GM08714 (cell line): ENCODE measurements around the gene FAR2.

Experiments
- H3K4me3 ChIP-seq: fragments of 200-500 bp; sonication (Bioruptor generic); 2 replicates; pipeline ENCODE4 v1.5.1; 2014; ENCODE audit warnings: mild to moderate bottlenecking, low read length, inconsistent platforms
- ZNF274 ChIP-seq: IDR thresholded peaks from 2 replicates; pipeline ENCODE4 v1.6.1; 2012; ENCODE audit warnings: mild to moderate bottlenecking, low read depth, low read length

The FAR2 gene

DNA sequence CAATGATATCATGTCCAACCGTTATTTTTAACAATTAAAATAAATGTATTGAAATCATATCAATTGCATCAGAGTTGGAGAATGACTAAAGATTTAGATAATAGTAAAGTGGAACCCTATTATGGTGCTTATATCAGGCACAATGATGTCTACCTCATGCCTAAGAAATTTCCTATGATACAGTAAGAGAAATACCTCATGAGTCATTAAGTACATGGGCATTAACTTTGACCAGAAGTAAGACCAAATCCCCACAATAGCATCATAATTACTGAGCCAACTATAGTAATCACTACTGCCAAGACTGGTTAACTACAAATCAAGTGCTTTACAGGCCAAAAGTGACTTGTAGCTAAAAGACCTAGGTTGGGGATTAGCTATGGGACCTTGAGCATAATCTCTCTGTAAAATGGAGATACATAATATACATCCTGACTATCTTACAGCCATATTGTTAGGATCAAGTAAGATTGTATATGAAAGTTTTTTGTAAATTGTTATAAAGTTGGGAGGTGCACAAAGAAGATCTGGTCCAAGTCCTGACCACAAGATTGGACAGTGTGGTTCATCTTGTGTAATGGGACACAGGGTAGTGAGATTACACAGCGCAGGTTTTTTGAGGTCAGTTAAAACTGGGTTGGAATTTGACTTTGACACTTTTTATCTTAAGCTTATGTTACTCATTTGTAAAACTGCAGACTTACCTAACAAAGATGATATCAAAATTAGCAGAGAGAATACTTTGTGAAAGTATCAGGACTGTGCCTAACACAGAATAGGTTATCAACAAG, 171.4 kb downstream of the FAR2 start:
- TF ChIP-seq ZNF274: no peak
- H3K4me3 ChIP-seq: no peak overlapping the region

DNA sequence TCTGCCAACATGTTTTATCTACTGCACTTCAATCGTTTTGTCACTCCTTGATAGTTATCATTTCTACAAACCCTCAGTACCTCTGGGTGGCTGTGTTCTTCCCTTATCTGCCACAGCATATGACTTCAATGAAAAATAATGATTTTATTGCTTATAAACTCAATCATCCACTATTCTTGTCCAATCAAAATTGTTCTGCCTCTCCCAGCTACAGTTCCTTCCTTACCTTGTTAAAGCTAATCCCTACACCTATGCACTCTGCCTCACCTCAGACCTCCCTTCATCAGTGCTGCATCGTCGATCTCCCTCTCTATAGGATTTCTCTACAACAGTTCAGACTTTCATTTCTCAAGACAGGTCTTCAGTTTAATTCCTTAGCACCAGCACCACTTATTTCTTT, 173.1 kb downstream of the FAR2 start:
- H3K4me3 ChIP-seq: no peak overlapping the region
- TF ChIP-seq ZNF274: no peak

DNA sequence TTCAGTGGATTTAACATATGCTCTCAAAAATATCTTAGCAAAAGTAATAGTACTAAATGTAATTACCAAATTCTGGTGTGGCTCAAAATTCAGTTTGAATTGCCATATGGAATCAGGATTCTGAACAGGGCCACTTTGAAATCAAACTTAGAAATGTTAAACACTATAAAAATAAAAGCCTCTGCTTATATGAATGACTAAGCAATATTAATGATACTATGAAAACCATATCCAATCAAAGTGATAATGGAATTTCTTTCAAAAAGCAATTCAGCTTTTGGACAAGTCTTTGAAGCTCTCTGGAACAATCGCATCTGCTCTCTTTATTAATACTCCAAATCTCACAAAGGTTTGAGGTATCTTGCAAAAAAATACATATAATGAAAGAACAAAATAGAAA, 180.3 kb downstream of the FAR2 start:
- H3K4me3 ChIP-seq: no peak overlapping the region
- no peak for TF ChIP-seq ZNF274

DNA sequence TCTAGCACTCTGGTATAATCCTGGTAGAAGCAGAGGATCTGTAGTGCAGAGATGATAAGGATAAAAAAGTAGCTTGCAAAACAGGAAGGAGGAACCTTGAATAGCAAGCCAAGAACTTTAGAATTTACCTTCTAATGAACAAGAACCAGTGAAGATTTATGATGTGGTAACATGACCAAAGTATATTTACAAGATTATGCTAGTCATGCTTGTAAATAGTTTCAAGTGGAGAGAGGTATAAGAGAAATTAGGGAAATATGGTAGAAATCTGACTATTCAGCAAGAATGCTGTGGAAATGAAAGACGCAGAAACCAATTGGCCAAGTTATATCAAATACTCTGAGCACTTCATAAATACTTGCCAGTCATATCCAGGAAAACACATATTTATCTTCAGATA, 184.1 kb downstream of the FAR2 start:
- no peak overlapping the region for H3K4me3 ChIP-seq
- TF ChIP-seq ZNF274: no peak

DNA sequence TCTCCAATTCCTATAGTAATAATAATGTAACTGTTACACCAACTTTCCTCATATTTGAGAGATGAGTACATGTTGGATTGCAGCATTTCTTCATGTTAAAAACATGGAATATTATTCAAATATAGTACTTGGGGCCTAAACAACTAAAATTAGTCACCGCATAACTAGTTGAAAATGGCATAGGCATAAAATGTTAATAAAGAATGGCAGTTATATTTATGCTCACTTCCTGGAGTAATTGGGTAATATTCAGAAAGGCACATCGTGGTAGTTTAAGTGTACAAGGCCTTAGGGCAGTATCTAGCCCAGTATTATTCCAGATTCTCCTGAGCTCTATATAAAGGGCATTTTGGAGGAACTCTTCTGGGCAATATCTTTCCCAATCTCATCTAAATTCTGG, 185.9 kb downstream of the FAR2 start:
- H3K4me3 ChIP-seq: no peak overlapping the region
- TF ChIP-seq ZNF274: no peak

DNA sequence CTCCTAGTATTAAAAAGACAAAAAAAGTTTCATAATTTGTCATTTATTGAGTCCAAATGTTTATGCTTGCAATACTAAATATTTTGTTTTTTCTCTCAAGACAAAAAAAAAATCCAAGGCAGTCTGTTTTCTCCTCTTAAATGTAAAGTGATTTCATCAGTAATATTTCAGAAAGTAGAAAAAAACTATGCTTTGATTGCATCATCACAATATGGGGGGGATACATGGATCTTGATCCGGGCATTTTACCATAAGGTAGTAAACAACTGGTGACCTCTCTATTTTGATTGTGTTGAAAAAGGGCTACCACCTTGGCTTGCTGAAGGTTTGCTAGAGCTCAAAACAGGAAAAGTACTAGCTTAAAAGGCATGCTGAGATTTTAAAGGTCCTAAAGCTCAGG, 188.2 kb downstream of the FAR2 start:
- TF ChIP-seq ZNF274: no peak
- no peak overlapping the region for H3K4me3 ChIP-seq

DNA sequence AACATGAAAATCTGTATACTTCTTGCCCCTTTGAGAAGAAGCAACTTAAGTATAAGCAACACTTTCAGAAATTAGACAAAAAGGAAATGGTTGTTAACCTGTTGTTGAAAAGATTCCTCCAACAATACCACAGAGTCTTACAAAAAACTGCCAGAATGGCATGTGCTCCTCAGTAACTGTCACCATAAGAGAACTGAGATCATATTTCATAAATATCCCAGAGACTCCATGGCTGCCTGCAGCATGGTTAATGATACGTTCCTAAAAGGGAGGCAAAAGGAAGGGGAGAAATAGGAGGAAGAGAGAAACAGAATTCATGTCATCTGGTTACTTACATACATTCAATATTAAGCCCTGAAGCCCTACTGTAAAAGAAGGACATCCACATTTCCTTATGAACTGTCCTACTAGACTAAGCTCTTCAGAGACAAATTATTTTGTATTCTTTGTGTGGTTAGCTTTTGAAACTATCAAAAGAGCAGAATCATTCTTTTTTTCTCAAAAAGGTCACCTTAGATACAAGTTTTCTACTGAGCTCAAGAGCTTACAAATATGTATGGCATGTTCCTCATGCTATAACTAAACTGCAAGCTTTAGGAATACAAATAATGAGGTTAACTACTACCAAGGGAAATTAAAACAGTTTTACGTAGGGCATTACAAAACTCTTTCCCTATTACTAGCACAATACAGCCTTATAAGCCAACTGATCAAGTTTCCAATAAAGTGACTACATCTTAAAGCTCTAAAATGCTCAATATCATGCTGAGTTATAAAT, 194.1 kb downstream of the FAR2 start:
- no peak for TF ChIP-seq ZNF274
- no peak overlapping the region for H3K4me3 ChIP-seq

DNA sequence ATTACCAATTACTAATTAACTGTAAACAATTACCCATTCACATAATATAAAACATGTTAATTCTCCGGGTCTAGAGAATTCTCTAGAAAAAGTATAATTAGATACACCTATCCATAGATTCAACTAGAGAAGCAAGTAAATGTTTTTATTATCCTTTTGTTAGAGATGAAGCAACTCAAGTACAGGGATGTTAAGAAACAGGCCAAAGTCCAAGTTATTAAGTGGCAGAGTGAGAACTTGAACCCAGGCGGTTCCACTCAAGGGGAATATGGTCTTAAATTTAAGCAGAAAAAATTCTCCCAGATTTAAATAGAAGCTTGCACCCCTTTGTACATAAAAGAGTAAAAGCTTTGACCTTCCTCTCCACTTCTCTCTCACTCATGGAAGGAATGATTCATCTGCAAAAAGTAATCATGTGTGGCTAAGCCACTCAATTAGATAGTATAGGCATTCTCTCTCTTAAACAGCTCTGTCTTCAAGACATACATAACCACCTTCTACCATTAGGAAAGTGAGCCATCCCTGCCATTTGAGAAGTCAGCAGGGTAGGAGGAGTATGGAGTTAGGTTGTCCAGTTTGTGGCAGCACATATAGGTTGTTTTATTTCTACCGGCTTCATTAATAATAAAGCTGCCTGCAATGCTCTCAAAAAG, 197.8 kb downstream of the FAR2 start:
- no peak for TF ChIP-seq ZNF274
- H3K4me3 ChIP-seq: no peak overlapping the region

DNA sequence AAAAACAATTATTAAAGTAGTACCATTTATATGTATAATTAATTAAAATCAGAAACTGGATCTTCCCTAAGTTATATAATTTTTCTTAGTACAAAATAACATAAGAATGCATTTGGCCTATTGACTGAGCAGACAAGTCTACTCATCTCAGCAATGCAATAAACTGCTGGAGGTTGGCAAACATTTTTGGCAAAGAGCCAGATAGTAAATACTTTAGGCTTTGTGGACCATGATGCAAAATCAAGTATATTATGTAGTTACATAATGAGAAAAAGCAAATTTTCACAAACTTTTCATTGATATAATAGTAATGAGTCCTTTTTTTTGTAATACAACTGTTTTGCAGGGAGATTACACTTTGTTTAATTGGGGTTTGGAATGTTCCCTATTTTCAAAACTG, 201.0 kb downstream of the FAR2 start:
- no peak for TF ChIP-seq ZNF274
- no peak overlapping the region for H3K4me3 ChIP-seq

DNA sequence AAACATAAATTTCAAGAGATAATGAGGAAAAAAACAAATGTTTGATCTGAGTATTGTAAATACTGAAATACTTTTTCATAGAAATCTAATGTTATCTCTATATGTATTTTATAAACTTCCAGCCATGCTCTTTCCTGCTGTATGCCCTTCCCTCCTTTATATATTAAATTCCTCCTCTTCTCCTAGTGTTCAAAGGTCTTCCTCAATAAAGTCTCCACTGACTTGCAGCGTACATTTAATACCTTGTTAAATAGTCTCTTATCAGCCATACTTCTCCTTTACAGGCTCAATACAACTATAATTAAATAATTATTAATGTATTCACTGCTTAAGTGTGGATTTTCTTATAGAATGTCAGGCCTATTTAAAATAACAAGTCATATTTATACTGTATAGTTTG, 205.9 kb downstream of the FAR2 start:
- H3K4me3 ChIP-seq: no peak overlapping the region
- no peak for TF ChIP-seq ZNF274

DNA sequence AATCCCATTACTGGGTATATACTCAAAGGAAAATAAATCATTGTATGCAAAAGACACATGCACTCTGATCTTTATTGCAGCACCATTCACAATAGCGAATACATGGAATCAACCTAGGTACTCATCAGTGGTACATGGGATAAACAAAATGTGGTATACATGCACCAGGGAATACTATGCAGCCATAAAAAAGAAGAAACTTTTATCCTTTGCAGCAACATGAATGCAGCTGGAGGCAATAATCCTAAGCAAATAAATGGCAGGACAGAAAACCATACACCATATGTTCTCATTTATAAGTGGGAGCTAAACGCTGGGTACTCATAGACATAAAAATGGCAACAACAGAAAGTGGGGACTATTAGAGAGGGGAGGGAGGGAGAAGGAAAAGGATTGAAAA, 216.0 kb downstream of the FAR2 start:
- no peak for TF ChIP-seq ZNF274
- H3K4me3 ChIP-seq: no peak overlapping the region

DNA sequence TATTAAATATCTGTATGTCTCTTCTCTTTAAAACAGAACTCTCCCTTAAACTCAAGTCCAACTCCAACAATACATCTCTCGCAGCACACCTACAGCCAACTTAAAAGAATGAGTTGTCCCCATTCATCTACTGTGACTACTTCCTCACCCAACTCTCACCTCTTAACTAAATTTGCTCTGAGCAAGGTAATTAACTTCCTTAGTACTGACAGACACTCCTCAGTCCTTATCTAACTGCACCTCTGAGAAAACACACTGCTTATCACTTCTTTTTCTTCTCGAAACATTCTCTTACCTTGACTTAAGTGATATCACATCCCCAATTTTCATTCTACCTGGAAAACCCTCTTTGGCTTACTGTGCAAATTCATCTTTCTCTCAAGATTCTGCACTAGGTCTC, 224.9 kb downstream of the FAR2 start:
- H3K4me3 ChIP-seq: no peak overlapping the region
- TF ChIP-seq ZNF274: no peak

DNA sequence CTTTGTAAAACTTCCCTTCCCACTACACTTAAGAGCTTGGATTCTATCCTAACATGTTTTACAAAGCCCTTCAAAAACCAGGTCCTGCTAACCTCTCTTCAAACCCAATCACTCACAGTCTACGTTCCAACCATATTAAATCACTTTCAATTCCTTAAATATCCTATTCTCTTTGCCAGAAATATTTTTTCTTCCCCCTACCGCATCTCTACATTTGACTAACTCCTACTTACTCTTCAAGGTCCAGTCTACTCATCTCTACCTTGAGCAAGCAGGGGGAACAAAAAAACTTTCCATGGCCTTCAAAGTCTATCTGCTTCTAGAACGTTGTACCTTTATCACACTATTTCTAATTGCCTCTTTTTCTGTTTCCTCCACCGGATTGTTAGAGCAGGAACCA, 225.8 kb downstream of the FAR2 start:
- no peak for TF ChIP-seq ZNF274
- H3K4me3 ChIP-seq: no peak overlapping the region

DNA sequence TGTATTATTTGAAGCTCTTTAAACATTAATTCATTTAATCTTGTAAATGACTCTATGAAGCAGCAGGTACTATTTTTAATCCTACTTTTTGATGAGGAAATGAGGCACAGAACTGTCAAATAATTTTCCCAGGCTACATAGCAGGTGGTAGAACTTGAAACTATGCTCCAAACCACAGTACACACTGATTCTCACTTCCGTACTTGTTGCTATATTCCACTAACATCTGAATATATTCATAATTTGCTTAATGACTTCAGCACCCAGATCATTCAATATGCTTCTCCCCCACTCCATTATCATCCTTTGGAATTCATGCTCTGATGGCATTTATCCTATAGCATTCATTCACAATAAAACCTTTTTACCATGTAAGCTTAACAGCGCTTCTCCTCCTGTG, 227.0 kb downstream of the FAR2 start:
- no peak overlapping the region for H3K4me3 ChIP-seq
- no peak for TF ChIP-seq ZNF274

DNA sequence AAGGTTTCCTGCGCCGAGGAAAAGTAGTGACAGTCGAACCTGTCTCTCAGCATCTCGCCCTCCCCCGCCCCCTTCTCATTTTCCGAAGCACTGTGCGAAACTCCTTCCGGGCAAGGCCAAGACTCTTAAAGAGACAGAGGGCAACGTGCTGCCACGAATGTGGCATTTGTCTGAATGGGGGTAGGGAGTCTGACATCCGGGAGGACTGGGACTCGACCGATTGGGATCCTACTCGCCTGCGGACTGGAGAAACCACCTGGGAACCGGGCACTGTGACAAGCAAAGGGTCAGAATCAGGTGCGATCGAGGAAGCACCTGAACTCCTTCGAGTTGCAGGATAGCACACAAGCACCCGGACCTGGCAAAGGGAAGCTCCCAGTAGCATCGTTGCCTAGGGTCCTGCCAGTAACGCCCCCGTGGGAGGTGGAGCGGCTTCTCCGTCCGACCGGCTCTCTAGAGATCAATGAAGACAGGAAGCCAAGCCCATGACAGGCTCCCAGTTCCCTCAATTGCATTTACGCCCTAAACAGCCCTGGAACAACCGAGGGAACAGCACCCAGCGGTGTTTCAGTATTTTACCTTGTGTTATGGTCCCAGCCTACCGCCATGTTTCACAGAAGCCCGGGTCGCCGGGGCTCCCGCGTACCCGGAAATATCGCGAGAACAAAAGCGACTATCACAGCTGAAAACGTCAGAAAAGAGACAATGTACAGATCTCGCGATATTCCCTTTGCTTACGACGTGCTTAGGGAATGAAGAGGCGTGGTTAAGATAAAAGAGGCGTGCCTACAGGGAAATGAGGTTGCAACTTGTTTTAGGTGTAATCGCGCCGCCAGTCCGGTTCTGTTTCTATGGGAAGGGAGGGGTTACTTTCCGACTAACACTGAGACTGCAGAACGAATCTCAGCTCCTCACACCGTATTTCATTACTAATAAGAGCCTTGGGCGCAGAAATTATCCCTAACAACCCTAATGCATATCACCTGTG, 231.8 kb downstream of the FAR2 start, which contains the start of gene ERGIC2:
ERGIC2 (minus strand) TSS at position 637 of the 988 bp plus-strand sequence. CDS start 9,539 bp downstream, outside the sequence.
- H3K4me3 ChIP-seq: peak within 1 kb of the TSS; percentile 96
- TF ChIP-seq ZNF274: no peak
